Choroid plexus epithelial cell (primary cell): Measurements from ENCODE around the gene NKX2-2.

Experiments used
- DNase-seq: peaks from one replicate; pipeline ENCODE4 v3.0.0-alpha.2; 2010; ENCODE audit warnings: low read depth
- H3K4me3 ChIP-seq: 2 replicates; pipeline ENCODE4 v1.5.1; 2011; ENCODE audit warnings: low read depth, mild to moderate bottlenecking, control low read depth, low read length, moderate library complexity
- TF ChIP-seq, protein P1 (sequence below): conservative IDR thresholded peaks from 2 replicates; pipeline ENCODE4 v1.5.1; 2011; ENCODE audit warnings: low read depth, mild to moderate bottlenecking, control low read depth, inconsistent platforms, low read length, moderate library complexity

Gene NKX2-2

DNA sequence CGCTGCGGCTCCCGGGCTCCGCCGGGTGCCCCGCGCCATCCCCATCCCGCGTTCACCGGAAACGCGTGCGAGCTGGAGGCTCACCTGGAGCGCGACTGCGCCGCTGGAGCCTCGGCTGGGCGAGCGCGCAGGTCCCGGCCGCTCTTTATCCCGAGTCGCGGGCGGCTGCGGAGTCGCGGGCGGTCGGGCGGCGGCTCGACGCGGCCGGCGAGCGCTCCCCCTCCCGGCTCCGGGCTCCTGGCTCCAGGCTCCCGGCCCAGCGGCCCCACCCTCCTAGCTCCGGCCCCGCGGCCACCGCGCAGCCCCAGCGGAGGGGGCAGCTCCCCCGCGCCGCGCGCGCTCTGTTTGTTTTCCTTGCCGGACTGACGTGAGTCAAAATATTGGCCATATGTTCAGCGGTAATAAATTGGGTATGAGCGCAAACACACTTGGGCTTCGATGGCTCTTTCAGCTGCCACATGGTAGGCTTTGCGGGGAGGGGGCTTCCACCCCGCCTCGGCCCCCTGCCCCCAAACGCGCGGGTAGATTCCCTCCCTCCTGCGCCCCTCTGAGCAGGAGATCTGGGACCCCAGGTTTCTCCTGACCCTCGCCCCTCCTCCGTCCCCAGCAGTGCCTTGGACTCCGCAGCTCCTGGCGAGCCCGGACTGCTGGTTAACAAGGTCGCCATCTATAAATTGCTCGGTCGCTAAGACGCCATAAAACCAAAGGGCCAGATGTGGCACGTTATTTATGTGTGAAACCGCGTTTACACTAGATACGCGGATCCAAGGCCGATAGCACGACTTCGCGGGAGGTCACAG lies 8.8 kb upstream of the NKX2-2 start:
- no peak overlapping the region for H3K4me3 ChIP-seq
- no peak for DNase-seq
- TF ChIP-seq, protein P1, sequence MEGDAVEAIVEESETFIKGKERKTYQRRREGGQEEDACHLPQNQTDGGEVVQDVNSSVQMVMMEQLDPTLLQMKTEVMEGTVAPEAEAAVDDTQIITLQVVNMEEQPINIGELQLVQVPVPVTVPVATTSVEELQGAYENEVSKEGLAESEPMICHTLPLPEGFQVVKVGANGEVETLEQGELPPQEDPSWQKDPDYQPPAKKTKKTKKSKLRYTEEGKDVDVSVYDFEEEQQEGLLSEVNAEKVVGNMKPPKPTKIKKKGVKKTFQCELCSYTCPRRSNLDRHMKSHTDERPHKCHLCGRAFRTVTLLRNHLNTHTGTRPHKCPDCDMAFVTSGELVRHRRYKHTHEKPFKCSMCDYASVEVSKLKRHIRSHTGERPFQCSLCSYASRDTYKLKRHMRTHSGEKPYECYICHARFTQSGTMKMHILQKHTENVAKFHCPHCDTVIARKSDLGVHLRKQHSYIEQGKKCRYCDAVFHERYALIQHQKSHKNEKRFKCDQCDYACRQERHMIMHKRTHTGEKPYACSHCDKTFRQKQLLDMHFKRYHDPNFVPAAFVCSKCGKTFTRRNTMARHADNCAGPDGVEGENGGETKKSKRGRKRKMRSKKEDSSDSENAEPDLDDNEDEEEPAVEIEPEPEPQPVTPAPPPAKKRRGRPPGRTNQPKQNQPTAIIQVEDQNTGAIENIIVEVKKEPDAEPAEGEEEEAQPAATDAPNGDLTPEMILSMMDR, result no peak

- DNase-seq, result no peak
- TF ChIP-seq, protein P1, result no peak
- no peak overlapping the region for H3K4me3 ChIP-seq
Measured at GRCh38 chr20:21521596-21522480, 8.0 kb upstream of the NKX2-2 start.

DNA sequence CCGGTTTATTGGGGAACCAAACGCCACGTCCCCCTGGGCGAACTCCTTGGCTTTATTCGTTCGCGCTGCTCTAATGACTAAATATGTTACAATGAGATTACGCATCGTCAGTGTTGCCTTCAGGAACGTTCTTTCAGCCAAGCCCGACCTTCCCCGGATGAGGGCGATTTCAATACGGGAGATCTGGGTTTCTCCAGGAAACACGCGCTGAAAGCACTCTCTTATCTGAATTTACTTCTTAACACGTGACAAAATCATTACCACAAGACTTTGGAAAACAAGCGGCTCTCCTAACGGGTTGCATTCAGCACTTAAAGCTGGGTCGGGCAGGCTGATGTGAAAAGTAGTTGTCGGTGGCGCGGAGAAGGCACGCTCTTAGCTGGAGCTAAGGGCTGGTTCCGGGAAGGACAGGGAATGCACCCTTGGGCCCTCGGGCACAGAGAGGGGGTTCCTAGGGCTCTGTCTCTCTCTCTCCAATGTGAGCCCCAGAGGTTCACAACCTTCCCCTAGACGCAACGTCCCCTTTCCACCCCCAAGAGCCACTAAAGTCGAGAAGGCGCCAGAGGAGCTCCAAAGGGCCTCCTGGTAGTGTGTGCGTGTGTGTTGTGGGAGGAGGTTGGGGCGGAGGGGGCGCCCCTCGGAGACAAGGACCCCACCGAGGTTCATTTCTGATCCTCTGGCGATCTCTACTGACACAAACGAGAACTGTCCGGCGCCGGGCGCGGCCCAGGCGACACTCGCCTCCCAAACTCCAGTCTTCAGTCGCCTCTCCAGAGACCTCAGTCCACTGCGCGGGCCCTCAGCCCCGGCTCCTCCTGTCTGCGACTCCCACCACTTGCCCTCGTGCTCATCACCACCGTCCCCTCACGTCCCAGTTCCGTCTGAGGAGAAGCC lies 7.1 kb upstream of the NKX2-2 start:
- DNase-seq, result peak; percentile 6
- TF ChIP-seq, protein P1, result no peak
- no peak overlapping the region for H3K4me3 ChIP-seq

GRCh38 chr20:21519136-21519584 lies 5.3 kb upstream of the NKX2-2 start:
- TF ChIP-seq, protein P1, result no peak
- H3K4me3 ChIP-seq, result no peak overlapping the region
- DNase-seq, result no peak

DNA sequence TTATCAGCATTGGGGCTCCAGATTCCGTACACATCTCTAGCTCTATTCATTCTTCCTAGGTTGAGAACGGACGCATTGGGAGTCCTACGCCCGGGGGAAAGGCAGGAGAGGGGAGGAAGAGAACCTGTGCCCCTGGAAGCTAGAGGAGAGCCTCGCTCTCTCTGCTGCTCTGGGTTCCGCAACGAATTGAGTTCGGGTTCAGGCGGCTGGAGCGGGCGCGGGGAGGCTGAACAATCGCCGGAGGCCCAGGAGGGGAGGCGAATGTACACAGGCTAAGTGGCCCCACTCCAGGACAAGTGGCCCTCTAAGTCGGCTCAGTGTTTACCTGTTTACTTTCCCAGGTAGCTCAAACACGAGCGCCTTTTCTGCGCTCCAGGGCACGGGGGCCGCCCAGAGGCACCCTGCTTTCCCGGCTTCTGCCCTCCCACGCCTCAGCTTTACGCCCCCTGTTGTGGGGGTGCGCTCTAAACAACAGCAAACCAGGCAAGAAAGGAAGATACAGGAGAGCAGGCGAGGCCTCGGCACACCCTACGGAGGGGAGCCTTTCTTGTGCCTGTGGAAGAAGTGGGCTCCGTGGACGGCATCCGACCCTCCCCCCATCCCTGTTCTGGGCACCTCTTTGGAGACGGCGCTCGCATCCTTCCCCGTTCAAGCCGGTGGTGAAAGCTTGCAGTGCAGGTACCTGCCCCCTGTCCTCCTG lies 4.6 kb upstream of the NKX2-2 start:
- TF ChIP-seq, protein P1, result no peak
- H3K4me3 ChIP-seq, result no peak overlapping the region
- no peak for DNase-seq
